ENCODE data around the gene DHRS3.

DHRS3 gene

GRCh38 chr1:12537906-12538461 lies 80.0 kb downstream of the DHRS3 start:
- H3F3A ChIP-seq (ENCODE audit: insufficient read depth), result no peaks in the 10 kb centered on the region
- no peaks in the 10 kb centered on the region for H4K20me1 ChIP-seq (ENCODE audit: low read depth, low read length)
- peaks cover 3% of the 10 kb centered on the region; the same call in 1 of the 2 replicates for H3K27me3 ChIP-seq (ENCODE audit: low read length)
- H3K79me2 ChIP-seq (ENCODE audit: insufficient read depth, low read length), result no peaks in the 10 kb centered on the region
- no peaks in the 10 kb centered on the region for H3K9me3 ChIP-seq (ENCODE audit: insufficient read depth, low read length)
- no peaks in the 10 kb centered on the region for H3K36me3 ChIP-seq (ENCODE audit: low read length)
- H2AFZ ChIP-seq (ENCODE audit: low read depth, low read length, severe bottlenecking), result no peak overlapping the region
- H3K4me2 ChIP-seq (ENCODE audit: low read depth, low read length, poor library complexity, severe bottlenecking), result no peak overlapping the region
- no peak overlapping the region for H3K4me3 ChIP-seq (ENCODE audit: insufficient read depth, low read length, poor library complexity, severe bottlenecking)
- no peaks in the 10 kb centered on the region for H3K9me2 ChIP-seq (replicated peaks; ENCODE audit: insufficient read depth, low read length)
- no peak overlapping the region for H3K9ac ChIP-seq (ENCODE audit: low read length)
- H3K27ac ChIP-seq (ENCODE audit: low read depth, low read length), result no peak overlapping the region
- TF ChIP-seq EZH2phosphoT487 (conservative IDR thresholded peaks at IDR 0.05; ENCODE audit: low read length), result no peak
- TF ChIP-seq, protein P1, sequence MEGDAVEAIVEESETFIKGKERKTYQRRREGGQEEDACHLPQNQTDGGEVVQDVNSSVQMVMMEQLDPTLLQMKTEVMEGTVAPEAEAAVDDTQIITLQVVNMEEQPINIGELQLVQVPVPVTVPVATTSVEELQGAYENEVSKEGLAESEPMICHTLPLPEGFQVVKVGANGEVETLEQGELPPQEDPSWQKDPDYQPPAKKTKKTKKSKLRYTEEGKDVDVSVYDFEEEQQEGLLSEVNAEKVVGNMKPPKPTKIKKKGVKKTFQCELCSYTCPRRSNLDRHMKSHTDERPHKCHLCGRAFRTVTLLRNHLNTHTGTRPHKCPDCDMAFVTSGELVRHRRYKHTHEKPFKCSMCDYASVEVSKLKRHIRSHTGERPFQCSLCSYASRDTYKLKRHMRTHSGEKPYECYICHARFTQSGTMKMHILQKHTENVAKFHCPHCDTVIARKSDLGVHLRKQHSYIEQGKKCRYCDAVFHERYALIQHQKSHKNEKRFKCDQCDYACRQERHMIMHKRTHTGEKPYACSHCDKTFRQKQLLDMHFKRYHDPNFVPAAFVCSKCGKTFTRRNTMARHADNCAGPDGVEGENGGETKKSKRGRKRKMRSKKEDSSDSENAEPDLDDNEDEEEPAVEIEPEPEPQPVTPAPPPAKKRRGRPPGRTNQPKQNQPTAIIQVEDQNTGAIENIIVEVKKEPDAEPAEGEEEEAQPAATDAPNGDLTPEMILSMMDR (IDR thresholded peaks at IDR 0.05; ENCODE audit: insufficient read depth, low read length, poor library complexity, severe bottlenecking), result no peak

- no peaks in the 10 kb centered on the region for H4K20me1 ChIP-seq (ENCODE audit: low read depth, low read length)
- H3K4me2 ChIP-seq (ENCODE audit: low read depth, low read length, poor library complexity, severe bottlenecking), result no peak overlapping the region
- no peak overlapping the region for H2AFZ ChIP-seq (ENCODE audit: low read depth, low read length, severe bottlenecking)
These were observed 80.7 kb downstream of the DHRS3 start for GRCh38 chr1:12537294-12537693.

GRCh38 chr1:12536023-12536639 lies 81.9 kb downstream of the DHRS3 start:
- Histone ChIP-seq H4K20me1 (ENCODE audit: low read depth, low read length) (no peaks in the 10 kb centered on the region), H3K9me2 (replicated peaks; ENCODE audit: insufficient read depth, low read length) (no peaks in the 10 kb centered on the region), H3K27me3 (ENCODE audit: low read length) (peaks cover 3% of the 10 kb centered on the region; the same call in 1 of the 2 replicates), H3K9ac (ENCODE audit: low read length) (no peak overlapping the region), H3F3A (ENCODE audit: insufficient read depth) (no peaks in the 10 kb centered on the region), H3K9me3 (ENCODE audit: insufficient read depth, low read length) (no peaks in the 10 kb centered on the region), H3K4me2 (ENCODE audit: low read depth, low read length, poor library complexity, severe bottlenecking) (no peak overlapping the region), H3K79me2 (ENCODE audit: insufficient read depth, low read length) (no peaks in the 10 kb centered on the region), H3K4me3 (ENCODE audit: insufficient read depth, low read length, poor library complexity, severe bottlenecking) (no peak overlapping the region), H3K36me3 (ENCODE audit: low read length) (no peaks in the 10 kb centered on the region), H3K27ac (ENCODE audit: low read depth, low read length) (no peak overlapping the region), H2AFZ (ENCODE audit: low read depth, low read length, severe bottlenecking) (no peak overlapping the region)
- no peak for TF ChIP-seq EZH2phosphoT487 (conservative IDR thresholded peaks at IDR 0.05; ENCODE audit: low read length)
- TF ChIP-seq, protein P1 (IDR thresholded peaks at IDR 0.05; ENCODE audit: insufficient read depth, low read length, poor library complexity, severe bottlenecking), result no peak

More at GRCh38 chr1:12537294-12537693, 80.7 kb downstream of the DHRS3 start:
- Histone ChIP-seq H3K4me3 (ENCODE audit: insufficient read depth, low read length, poor library complexity, severe bottlenecking) (no peak overlapping the region), H3K36me3 (ENCODE audit: low read length) (no peaks in the 10 kb centered on the region), H3F3A (ENCODE audit: insufficient read depth) (no peaks in the 10 kb centered on the region), H3K27ac (ENCODE audit: low read depth, low read length) (no peak overlapping the region), H3K9ac (ENCODE audit: low read length) (no peak overlapping the region), H3K27me3 (ENCODE audit: low read length) (peaks cover 3% of the 10 kb centered on the region; the same call in 1 of the 2 replicates), H3K9me3 (ENCODE audit: insufficient read depth, low read length) (no peaks in the 10 kb centered on the region), H3K9me2 (replicated peaks; ENCODE audit: insufficient read depth, low read length) (no peaks in the 10 kb centered on the region), H3K79me2 (ENCODE audit: insufficient read depth, low read length) (no peaks in the 10 kb centered on the region)
- TF ChIP-seq, protein P1 (IDR thresholded peaks at IDR 0.05; ENCODE audit: insufficient read depth, low read length, poor library complexity, severe bottlenecking), result no peak
- no peak for TF ChIP-seq EZH2phosphoT487 (conservative IDR thresholded peaks at IDR 0.05; ENCODE audit: low read length)
